Mesothelial cell of epicardium (in vitro differentiated cells): ENCODE results near the gene GAK. TPM values are rescaled to one million over a fixed set of nuclear protein-coding genes. Genes with fewer than 3 reads are reported as not detected.

Source experiments
- DNase-seq, 2 experiments: peaks; one replicate each; pipeline ENCODE4 v3.0.0; 2021; ENCODE audit warnings: low spot score in 2 of 2; ENCODE audit not compliant: unreplicated experiment in 2 of 2
- H3K27ac Mint-ChIP-seq: 2 replicates; pipeline ENCODE4 v1.8.0; 2021; ENCODE audit warnings: mixed read lengths
- H3K27me3 Mint-ChIP-seq: 2 replicates; pipeline ENCODE4 v1.8.0; 2021; ENCODE audit warnings: low read depth, mixed read lengths
- H3K36me3 Mint-ChIP-seq: 2 replicates; pipeline ENCODE4 v1.8.0; 2021; ENCODE audit warnings: mixed read lengths
- H3K4me1 Mint-ChIP-seq: 2 replicates; pipeline ENCODE4 v1.8.0; 2021; ENCODE audit warnings: mixed read lengths
- H3K4me3 Mint-ChIP-seq: 2 replicates; pipeline ENCODE4 v1.8.0; 2021; ENCODE audit warnings: mild to moderate bottlenecking, moderate library complexity, mixed read lengths
- H3K9me3 Mint-ChIP-seq: 2 replicates; pipeline ENCODE4 v1.8.0; 2021; ENCODE audit warnings: mixed read lengths
- CTCF ChIP-seq: fragments of 200-600 bp; sonication (generic); IDR thresholded peaks from one replicate; pipeline ENCODE4 v1.5.0; 2021; ENCODE audit warnings: antibody characterized with exemption; ENCODE audit not compliant: unreplicated experiment
- total RNA-seq: library from RNA; stranded (reverse); gene quantifications from 3 replicates; pipeline ENCODE4 v1.2.1, GENCODE V29; 2021

Gene GAK
- total RNA-seq, 1 donor from 2014 or later = 114 TPM

GRCh38 chr4:835148-836002, 96.7 kb downstream of the GAK start:
- DNase-seq = no peak
- H3K27ac Mint-ChIP-seq = no peak overlapping the region
- TF ChIP-seq CTCF = no peak
- H3K9me3 Mint-ChIP-seq = peaks cover 22% of the 10 kb centered on the region
- no peaks in the 10 kb centered on the region for H3K4me1 Mint-ChIP-seq
- H3K4me3 Mint-ChIP-seq = no peak overlapping the region
- peaks cover 11% of the 10 kb centered on the region for H3K27me3 Mint-ChIP-seq
- H3K36me3 Mint-ChIP-seq = peaks cover 10% of the 10 kb centered on the region

- Mint-ChIP-seq H3K36me3 (peaks cover 4% of the 10 kb centered on the region), H3K4me3 (no peak overlapping the region), H3K27ac (no peak overlapping the region), H3K27me3 (peaks cover 17% of the 10 kb centered on the region), H3K9me3 (peaks cover 15% of the 10 kb centered on the region), H3K4me1 (no peaks in the 10 kb centered on the region)
- DNase-seq = no peak
- no peak for TF ChIP-seq CTCF
Observed at GRCh38 chr4:834368-835147, 97.6 kb downstream of the GAK start.

GRCh38 chr4:833731-834367, 98.3 kb downstream of the GAK start:
- H3K27me3 Mint-ChIP-seq = peaks cover 24% of the 10 kb centered on the region
- H3K4me1 Mint-ChIP-seq = no peaks in the 10 kb centered on the region
- H3K4me3 Mint-ChIP-seq = no peak overlapping the region
- H3K27ac Mint-ChIP-seq = no peak overlapping the region
- H3K36me3 Mint-ChIP-seq = peaks cover 4% of the 10 kb centered on the region
- no peak for TF ChIP-seq CTCF
- peaks cover 10% of the 10 kb centered on the region for H3K9me3 Mint-ChIP-seq
- no peak for DNase-seq

- Mint-ChIP-seq H3K4me1 (peaks cover under 1% of the 10 kb centered on the region), H3K4me3 (no peak overlapping the region), H3K27me3 (peaks cover 31% of the 10 kb centered on the region), H3K36me3 (peaks cover 4% of the 10 kb centered on the region), H3K27ac (no peak overlapping the region), H3K9me3 (peaks cover 8% of the 10 kb centered on the region)
- TF ChIP-seq CTCF = no peak
- DNase-seq = no peak
Observed at GRCh38 chr4:833156-833555, 99.0 kb downstream of the GAK start.

- Mint-ChIP-seq H3K27ac (no peak overlapping the region), H3K4me3 (no peak overlapping the region), H3K9me3 (peaks cover 2% of the 10 kb centered on the region), H3K4me1 (peaks cover 5% of the 10 kb centered on the region), H3K36me3 (no peaks in the 10 kb centered on the region), H3K27me3 (peaks cover 37% of the 10 kb centered on the region)
- no peak for DNase-seq
- no peak for TF ChIP-seq CTCF
Observed at GRCh38 chr4:832536-832935, 99.6 kb downstream of the GAK start.
